Chondrocyte (in vitro differentiated cells): ENCODE measurements around the gene PPP2R5A. TPM values are rescaled to one million over a fixed set of nuclear protein-coding genes. Genes with fewer than 3 reads are reported as not detected.

ENCODE experiments used
- DNase-seq: peaks from one replicate; pipeline ENCODE4 v3.0.0; 2021; ENCODE audit warnings: mixed read lengths, low spot score
- H3K27ac Mint-ChIP-seq: one replicate; pipeline ENCODE4 v1.8.0; 2021; ENCODE audit warnings: mild to moderate bottlenecking, moderate library complexity, mixed read lengths; ENCODE audit not compliant: unreplicated experiment
- H3K27me3 Mint-ChIP-seq: 2 replicates; pipeline ENCODE4 v1.8.0; 2021; ENCODE audit warnings: low read depth, mixed read lengths
- H3K36me3 Mint-ChIP-seq: 2 replicates; pipeline ENCODE4 v1.8.0; 2021; ENCODE audit warnings: low read depth, mixed read lengths
- H3K4me1 Mint-ChIP-seq: 2 replicates; pipeline ENCODE4 v1.8.0; 2021; ENCODE audit warnings: low read depth, mild to moderate bottlenecking, mixed read lengths
- H3K4me3 Mint-ChIP-seq: one replicate; pipeline ENCODE4 v1.8.0; 2021; ENCODE audit warnings: mild to moderate bottlenecking, moderate library complexity, mixed read lengths; ENCODE audit not compliant: unreplicated experiment
- H3K9me3 Mint-ChIP-seq: 2 replicates; pipeline ENCODE4 v1.8.0; 2021; ENCODE audit warnings: low read depth, mixed read lengths
- CTCF ChIP-seq: fragments of 200-600 bp; sonication (generic); IDR thresholded peaks from 2 replicates; pipeline ENCODE4 v1.5.0; 2021; ENCODE audit warnings: antibody characterized with exemption, mild to moderate bottlenecking, moderate library complexity
- total RNA-seq: library from RNA; stranded (reverse); gene quantifications from 3 replicates; pipeline ENCODE4 v1.2.1, GENCODE V29; 2021

Gene PPP2R5A
- total RNA-seq, 1 donor from 2014 or later = 16.8 TPM

- Mint-ChIP-seq H3K4me1 (peaks cover 18% of the 10 kb centered on the region), H3K36me3 (no peaks in the 10 kb centered on the region), H3K9me3 (no peaks in the 10 kb centered on the region), H3K27me3 (peaks cover 4% of the 10 kb centered on the region), H3K27ac (peak overlapping the region; percentile 65), H3K4me3 (peak overlapping the region; percentile 10)
- no peak for DNase-seq
- TF ChIP-seq CTCF = no peak
Observed at GRCh38 chr1:212247179-212247721, 38.0 kb upstream of the PPP2R5A start.

DNA sequence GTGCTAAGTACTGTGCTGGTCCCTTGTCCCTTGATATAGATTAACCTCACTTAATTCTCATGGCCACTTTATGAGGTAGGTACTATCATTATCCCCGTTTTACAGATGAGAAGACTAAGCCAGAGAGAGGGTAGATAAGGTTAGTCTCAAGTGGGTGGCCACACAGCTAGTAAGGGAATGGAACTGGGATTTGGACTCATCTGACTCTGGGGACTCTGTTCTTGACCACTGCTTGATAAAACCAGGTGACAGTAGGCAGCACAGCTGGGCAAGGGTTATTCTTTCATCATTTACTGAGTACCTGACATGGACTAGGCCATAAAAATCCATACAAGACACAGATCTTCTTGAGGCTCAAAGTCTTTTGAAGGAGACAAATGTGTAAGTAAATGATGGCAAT lies 37.2 kb upstream of the PPP2R5A start:
- Mint-ChIP-seq H3K9me3 (no peaks in the 10 kb centered on the region), H3K27me3 (peaks cover 4% of the 10 kb centered on the region), H3K4me1 (peaks cover 18% of the 10 kb centered on the region), H3K27ac (no peak overlapping the region), H3K36me3 (no peaks in the 10 kb centered on the region), H3K4me3 (no peak overlapping the region)
- TF ChIP-seq CTCF = no peak
- no peak for DNase-seq

DNA sequence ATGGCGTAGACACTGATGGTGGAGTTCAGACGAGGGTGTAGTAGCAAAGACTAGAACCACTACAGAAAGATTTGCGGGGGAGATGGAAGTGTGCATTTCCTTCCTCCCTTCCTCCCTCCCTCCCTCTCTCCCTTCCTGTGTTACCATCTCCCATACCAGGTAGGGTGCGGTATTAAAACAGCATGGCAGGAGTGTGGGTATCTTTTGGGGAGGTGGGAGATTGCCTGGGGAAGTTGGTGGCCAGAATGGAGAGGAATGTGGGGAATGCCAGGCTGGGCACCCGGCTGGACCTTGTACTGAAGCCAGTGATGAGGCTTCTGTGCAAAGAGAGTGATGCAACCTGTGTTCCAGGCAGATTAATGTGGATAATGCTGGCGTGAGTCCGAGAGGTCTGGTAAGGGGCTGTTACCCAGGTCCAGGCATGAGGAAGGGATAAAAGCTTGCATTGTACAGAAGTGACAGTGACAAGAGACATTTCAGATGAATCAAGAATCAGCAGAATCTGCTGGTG lies 30.3 kb upstream of the PPP2R5A start:
- peaks cover 2% of the 10 kb centered on the region for H3K36me3 Mint-ChIP-seq
- no peak for DNase-seq
- no peak overlapping the region for H3K27ac Mint-ChIP-seq
- no peaks in the 10 kb centered on the region for H3K9me3 Mint-ChIP-seq
- H3K4me3 Mint-ChIP-seq = no peak overlapping the region
- TF ChIP-seq CTCF = no peak
- peaks cover 4% of the 10 kb centered on the region for H3K27me3 Mint-ChIP-seq
- no peaks in the 10 kb centered on the region for H3K4me1 Mint-ChIP-seq

DNA sequence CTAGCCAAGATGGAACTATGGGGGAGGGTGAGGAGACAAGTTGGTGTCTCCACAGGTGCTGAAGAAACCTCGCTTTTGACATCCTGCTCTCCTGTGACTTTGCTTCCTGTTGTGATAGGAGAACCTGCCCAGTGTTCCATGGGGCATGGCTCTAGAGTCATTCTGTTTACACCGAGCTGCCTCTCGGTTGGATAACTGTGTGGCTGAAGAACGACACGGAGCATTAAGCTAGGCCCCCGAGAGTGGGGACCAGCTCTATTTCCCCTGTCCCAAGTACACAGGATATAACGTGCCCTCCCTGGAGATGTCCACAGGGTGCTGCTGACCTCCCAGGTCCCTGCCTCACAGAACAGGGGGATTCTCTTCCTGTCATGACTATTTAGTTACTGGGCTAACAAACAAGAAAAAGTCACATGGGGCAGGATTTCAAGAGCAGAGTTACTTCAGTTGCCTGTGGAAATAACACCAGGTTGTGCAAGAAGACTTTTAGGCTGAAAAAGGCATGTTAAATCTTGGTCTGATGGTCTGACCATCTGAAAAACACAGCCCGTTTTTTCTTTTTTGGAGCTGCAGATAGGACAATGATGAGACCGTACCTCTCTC lies 29.4 kb upstream of the PPP2R5A start:
- DNase-seq = no peak

GRCh38 chr1:212256369-212256768 lies 28.8 kb upstream of the PPP2R5A start:
- Mint-ChIP-seq H3K9me3 (no peaks in the 10 kb centered on the region), H3K4me1 (no peaks in the 10 kb centered on the region), H3K27me3 (peaks cover 2% of the 10 kb centered on the region), H3K36me3 (peaks cover 2% of the 10 kb centered on the region), H3K4me3 (no peak overlapping the region), H3K27ac (no peak overlapping the region)
- no peak for TF ChIP-seq CTCF
- no peak for DNase-seq

More for the DNA sequence above, 29.4 kb upstream of the PPP2R5A start:
- TF ChIP-seq CTCF = no peak
- peaks cover 4% of the 10 kb centered on the region for H3K27me3 Mint-ChIP-seq
- H3K27ac Mint-ChIP-seq = no peak overlapping the region
- H3K9me3 Mint-ChIP-seq = no peaks in the 10 kb centered on the region
- no peak overlapping the region for H3K4me3 Mint-ChIP-seq
- H3K4me1 Mint-ChIP-seq = no peaks in the 10 kb centered on the region
- H3K36me3 Mint-ChIP-seq = peaks cover 2% of the 10 kb centered on the region
